NCI-H526 treated with DMSO at 0.1 percent for 48 hours (cell line): ENCODE data around the gene NR4A3.

ENCODE experiments used
- DNase-seq: peaks from one replicate; lab custom pipeline; 2025; lab: John Stamatoyannopoulos, UW

NR4A3 gene

DNA sequence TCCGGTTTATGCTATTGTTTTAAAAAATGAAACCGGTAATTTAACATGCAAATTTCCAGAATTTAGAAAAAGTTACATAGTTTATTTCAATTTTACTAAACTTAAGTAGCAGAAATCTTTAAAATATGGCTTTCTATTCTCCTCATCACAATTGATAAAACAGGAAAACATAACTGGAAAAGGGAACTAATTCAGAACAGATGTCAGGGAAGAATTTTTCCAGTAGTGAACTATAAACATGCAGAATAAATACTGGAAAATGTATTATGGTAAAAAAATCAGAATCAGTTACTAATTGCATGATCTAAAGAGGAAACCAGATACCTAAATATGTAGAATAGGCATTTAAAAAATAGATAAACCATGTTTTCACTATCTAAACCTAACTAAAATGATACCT is 7.3 kb upstream of the NR4A3 start:
- DNase-seq = no peak

DNA sequence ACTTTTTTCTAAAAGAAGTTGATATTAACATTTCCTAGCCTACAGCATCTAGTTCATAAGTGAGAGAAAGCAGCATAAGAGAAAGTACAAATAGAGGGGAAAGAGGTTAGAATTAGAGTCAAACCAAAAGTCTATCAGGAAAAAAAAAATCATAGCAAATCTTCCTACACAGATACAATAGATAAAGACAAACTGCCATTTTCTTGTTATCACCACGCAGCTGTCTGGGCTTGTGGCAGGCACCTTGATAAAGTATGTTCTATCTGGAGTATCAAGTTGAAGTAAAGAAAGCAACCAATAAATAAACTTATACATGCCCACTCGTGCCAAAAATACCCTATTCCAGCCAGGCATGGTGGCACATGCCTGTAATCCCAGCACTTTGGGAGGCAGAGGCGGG is 5.3 kb upstream of the NR4A3 start:
- no peak for DNase-seq

DNA sequence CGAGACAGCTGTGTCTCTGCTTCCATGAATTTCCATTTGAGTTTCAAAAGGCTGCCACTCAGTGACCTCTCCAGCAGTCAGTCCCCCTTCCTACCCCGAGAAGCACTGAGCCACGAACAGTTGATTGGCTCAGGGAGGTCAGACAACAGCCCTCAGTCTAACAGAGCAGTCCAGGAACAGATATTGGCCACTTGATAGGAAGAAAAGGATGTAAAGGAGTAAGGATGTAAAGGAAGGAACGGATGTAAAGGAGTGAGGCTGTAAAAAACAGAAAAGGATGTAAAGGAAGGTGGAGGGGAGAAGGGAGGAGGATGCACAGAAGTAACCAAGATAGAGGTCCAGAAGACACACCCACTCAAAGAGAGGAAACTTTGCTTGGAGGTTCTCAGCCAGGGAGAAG is 3.2 kb upstream of the NR4A3 start:
- DNase-seq = peak; percentile 6

DNA sequence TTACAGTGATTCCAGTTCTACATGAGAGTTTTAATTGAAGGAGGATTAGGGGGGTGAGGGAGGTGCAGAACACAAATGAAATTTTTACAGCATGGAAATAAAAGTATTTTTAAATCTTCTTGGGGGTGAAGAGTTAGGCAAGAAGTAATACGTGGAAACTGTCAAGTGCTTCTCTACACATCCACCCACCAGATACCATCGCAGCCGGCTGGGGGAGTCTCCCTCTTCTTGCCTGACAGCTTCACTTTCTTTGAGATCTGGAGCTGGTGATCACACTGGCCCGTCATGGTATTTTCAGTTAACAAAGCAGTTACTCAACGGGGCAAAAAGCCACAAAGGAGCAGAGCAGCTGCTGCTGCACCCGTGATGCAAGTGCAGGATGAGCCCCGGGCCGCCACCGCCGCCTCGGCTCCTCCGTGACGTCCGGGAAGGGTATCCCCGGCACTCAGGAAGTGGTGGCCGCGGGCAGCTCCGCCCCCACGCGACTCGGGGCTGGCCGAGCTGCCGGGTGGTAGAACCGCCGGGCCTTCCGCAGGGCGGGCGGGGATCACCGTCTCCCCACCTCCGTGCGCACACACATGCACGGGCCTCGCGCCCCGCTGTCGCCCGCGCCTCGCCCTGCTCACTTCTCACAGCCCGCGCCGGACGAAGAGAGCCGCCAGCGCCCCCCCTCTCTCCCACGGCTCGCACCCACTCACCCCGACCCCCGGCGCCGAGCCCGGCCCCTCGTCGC is 2.4 kb upstream of the NR4A3 start:
- DNase-seq = peak; percentile 70

DNA sequence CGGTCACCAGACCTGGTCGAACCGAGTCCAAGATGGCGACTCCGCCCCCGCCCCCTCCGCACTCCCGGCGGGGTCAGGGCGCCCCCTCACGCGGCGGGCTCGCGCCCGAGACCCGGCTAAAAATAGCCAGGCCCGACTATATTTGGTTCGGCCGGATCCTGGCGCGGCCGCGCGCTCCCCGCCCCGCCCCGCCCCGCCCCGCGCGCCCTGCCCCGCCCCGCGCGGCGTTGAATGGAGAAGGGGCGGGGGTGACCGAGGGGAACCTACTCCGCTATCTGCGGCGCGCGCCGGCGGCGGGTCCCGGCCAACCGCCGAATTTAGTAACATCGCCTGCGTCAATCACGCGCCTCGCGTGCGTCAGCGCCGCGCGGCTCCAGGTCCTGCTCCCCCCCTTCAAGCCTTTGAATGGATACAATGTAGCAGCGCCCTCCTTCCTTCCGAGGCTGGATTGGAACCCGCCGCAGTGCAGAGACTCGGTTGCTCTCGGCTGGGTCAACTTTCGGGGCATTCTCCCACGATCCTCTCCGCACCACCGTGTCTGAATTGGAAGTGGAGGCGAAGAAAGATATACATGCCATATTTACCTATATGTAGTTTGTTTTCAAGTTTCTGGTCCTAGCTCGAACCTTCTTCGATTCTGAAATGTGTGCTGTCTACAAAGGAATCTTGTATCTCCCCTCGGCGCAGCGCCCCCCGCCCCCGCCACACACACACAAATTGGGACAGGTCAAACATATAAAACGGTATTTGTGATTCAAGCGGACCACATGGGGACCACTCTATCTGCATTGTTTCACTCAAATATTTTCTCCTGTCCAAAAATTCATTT is 1.6 kb upstream of the NR4A3 start:
- DNase-seq = peak; percentile 86

DNA sequence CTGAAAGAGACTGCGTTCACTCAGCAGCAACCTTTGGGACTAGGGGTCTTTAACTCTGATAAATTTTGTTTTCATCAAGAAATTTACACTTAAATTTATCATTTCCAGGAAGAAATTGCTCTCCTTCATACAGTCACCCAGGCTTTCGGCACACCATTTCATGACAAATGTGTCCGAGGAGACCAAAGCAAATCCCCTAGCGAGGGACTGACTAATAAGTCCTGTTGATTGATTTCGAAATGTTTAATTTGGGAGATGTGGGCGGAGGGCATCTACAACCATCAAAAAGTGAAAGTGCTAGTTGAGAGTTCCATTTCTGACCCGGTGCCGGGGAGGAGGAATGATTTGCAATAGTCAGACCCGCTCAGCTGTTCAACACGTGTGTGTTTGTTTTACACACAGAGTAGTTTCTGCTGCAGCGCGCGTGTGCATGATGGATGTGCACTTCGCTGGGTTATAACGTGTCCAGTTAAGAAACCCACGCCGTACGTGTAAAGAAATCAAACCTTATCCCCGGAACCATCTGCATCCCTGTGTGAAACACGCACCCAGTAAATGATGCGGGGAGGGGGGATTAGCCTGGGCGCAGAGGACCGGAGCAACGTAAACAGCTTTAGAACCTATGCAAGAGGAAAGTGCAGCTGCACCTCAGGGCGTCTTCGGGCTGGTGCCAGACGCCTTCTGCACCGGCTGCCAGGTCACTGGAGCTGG is 845 bp upstream of the NR4A3 start:
- peak; percentile 44 for DNase-seq

DNA sequence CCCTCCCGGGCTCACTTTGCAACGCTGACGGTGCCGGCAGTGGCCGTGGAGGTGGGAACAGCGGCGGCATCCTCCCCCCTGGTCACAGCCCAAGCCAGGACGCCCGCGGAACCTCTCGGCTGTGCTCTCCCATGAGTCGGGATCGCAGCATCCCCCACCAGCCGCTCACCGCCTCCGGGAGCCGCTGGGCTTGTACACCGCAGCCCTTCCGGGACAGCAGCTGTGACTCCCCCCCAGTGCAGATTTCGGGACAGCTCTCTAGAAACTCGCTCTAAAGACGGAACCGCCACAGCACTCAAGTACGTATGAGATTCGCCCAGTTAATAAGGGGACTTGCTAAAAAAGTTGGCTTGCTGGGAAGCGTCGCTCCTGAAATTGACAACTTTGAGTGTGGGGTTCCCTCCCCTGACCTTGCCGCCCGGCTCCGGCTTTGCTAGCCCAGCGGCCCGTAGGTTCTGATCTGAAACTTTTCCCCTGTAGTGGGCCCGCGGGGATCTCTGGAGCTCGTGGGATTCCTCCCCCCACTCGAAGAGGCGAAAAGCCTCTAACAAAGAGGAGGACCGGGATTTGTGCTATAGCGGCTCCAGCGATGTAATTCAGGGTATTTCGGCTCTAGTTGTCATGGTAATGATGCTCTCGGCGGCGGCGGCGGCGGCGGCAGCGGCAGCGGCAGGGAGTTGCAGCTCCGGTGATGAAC is 572 bp downstream of the NR4A3 start:
- DNase-seq = peak; percentile 49

DNA sequence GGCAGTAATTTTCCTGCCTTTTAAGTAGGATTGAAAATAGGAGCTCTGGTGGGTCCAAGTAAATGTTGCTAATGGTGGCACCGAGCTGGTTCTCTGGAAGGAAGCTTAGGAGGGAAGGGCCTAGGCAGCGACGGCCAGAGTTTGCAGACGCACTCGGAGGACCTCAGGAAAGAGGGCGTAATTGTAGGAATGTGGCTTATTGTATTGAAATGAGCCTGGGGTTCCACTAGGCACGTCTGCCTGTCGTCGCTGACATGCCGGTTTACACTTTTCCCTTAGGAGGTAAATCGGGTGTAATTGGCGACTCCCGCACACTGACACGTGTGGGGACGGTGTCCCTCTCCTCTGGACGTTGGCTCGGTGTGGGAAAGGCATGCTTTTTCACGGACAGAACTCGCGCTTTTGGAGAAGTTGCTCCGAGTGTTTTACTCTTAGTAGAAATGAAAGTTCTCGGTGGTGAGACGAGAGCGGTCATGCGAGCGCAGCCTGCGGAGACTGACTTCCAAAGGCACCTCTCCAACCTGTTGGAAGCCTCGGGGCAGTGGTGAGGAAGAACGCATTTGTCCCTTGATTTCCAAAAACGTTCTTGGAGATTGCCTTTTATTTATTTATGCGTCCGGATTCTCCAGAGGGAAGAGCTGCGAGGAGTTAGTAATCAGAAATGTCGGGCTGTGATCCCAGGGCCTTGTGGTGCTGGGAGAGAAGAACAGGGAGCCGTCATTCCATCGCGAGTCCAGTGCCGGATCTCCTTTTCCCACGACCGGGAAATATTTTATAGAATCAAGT is 1.3 kb downstream of the NR4A3 start:
- DNase-seq = peak; percentile 35

DNA sequence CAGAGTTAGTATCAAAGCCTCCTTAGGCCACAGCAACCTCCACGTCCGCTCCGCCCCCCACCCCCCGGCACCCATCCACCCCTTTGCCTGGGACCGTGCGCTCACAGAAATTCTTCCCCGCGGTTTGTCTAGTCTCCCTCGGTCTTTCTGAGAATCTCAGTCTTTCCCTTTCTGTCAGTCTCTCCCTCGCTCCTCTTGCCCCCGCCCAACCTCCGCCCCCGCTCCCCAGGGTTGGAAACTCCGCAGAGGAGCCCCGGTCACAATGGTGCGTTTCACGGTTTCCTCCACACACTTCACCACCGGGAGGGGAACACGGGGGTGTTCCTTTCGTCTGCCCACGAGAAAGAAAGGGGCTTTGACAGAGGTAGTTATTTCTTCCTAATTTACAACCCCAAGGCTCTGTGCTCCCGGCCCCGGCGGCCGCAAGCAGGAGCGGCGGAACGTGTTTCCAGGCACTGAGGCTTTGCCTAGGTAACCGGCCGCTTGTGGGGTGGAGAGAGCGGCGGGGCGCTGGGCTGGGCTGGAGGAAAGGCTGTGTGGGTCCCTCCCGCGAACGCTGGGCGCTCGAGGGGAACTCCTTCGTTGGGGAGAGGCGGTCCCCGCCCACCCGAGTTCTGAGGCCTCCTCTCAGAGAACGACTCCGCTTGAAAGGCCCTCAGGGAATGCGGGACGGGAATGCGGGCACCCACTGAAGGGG is 2.1 kb downstream of the NR4A3 start:
- DNase-seq = peak; percentile 21

DNA sequence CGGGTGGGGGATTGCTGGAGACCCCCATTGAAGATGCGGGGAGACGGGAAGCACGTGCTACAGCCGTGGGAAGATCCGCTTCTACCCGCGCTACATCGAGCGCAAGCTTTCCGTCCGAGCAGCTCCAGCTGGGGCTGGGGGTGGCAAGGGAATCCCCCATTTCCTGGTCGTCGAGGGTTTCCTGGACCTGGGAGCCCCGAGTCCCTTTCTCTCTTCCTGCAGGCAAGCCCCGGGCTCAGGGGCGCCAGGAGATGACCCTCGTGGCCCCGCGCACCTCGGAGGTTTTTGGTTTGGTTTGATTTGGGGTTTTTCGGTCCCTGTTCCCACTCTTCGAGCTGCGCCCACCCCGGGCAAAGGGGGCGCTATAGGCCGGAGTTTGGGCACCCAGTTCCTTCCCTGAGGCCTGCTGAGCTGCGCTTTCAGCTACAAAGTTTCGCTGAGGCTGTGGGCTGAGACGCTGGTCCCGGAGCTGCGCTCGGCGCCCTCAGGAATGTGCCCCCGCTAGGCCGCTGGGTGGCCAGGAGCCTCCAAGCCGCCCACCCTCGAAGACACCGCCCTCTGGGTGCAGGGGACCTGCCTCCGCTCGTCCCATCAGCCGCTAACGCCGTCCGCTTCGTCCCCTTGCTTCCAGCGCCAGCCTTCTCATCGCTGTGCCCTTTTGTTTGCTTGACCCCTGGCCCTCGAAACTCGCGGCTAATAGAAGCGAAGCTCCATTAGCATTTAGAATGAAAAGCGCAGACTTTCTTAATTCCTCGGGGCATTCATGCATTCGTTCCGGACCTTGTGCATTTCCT is 2.9 kb downstream of the NR4A3 start:
- DNase-seq = peak; percentile 5

DNA sequence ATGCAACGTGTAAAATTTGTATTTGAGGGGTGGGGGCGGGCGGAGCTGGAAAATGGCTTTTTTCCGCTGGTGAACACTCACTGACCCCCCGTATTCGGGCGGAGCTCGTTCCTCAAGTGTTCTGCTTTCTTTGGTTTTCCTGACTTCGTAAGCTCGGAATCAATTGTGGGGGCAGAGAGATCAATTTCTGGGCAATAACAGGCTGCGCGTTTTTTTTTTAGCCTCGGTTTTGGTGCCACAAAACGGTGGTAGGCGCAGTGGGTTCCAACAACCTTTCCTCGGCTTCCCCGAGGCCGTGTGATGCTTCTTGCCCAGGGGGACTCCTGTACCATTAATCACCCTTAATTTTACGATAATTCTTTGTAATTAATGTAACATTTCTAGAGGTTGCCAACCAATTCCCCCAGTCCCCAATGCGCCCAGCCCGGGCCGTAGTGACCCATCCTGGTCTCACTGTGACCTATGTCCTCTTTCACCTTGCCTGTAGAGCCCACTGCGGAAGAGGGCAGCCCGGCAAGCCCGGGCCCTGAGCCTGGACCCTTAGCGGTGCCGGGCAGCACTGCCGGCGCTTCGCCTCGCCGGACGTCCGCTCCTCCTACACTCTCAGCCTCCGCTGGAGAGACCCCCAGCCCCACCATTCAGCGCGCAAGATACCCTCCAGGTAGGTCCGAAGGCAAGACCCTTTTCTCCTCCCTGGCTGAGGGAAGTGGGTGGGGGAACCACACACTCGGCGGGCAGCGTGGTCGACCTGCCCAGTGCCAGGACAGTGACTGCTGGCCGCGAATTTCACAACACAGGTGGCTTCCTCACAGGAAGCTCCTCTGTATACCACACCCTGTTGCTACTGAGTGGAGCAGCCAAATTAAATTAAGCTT is 3.7 kb downstream of the NR4A3 start:
- no peak for DNase-seq

DNA sequence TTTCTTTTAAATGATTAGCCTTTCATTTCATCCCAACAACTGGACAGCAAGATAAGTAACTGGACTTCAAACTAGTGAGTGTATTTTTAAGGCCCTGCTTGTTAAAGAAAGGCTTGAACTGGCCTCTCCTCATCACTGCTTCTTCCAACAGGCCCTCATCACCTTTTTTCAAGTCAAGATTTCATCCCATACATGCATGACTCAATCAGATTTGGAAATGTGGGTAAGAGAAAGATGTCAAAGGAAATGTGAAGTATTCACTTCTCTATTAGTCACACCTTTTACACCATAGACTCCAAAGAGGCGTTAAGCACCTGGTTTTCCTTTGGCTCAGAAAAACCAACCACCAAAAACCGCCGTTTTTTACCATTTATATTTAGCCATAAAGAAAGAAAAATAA is 4.9 kb downstream of the NR4A3 start:
- DNase-seq = no peak

DNA sequence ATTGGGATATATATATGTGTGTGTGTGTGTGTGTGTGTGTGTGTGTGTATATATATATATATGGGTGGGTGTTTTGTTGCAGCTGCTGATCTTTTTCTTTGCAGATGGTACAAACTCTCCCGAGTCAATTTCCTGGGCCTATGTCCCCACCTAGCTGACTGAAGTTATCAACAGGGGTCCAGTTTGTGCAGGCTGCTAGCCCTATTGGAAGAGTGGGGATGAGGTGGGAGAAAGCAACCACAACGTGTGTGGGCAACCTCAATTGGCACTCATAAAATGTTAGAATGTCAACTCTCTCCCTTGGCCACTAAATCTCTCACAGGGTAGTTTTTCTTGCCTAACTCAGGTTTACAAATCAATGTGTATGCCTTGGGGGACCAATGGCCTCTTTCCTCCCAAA is 5.6 kb downstream of the NR4A3 start:
- DNase-seq = no peak

DNA sequence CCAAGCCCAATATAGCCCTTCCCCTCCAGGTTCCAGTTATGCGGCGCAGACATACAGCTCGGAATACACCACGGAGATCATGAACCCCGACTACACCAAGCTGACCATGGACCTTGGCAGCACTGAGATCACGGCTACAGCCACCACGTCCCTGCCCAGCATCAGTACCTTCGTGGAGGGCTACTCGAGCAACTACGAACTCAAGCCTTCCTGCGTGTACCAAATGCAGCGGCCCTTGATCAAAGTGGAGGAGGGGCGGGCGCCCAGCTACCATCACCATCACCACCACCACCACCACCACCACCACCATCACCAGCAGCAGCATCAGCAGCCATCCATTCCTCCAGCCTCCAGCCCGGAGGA is 6.3 kb downstream of the NR4A3 start:
- DNase-seq = no peak

DNA sequence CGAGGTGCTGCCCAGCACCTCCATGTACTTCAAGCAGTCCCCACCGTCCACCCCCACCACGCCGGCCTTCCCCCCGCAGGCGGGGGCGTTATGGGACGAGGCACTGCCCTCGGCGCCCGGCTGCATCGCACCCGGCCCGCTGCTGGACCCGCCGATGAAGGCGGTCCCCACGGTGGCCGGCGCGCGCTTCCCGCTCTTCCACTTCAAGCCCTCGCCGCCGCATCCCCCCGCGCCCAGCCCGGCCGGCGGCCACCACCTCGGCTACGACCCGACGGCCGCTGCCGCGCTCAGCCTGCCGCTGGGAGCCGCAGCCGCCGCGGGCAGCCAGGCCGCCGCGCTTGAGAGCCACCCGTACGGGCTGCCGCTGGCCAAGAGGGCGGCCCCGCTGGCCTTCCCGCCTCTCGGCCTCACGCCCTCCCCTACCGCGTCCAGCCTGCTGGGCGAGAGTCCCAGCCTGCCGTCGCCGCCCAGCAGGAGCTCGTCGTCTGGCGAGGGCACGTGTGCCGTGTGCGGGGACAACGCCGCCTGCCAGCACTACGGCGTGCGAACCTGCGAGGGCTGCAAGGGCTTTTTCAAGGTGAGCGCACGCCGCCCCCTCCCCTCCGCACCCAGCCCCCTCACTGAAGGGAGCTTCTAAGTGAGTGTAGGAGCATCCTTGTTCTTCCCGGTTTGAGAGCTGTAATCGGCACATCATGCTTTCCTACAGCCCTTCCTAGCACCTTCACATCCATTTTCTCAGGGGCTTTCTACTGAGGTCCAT is 6.9 kb downstream of the NR4A3 start:
- DNase-seq = no peak

DNA sequence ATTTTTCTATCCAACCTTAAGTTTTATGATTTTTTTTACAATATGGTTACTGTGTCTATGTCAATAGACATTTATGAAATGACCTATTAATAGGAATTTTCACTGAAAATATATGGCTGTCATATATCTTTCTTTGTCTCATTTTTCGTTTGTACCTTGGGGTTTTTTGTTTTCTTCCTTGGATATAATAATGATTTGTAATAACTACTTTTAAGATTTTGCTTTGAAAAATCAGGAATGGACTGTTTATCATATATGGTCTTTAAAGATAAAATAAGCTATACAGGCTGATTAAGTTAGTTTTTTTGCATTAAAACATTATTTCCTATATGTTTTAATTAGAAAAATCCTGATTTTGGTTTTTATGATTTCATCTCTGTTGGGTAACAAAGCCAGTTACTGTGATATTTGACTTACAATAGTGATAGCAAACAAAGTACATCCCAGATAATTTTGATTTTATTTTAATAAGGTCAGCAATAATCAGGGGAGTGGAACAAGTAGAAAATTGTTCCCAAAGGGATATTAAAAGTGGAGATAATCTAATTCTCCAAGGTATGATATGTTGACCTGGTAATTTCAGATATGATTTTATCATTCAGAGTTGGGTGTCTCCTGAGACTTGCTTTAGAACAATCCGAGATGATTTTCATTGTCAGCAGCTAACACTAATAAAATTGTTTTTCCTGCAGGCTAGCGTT is 10.3 kb downstream of the NR4A3 start:
- DNase-seq = peak; percentile 68

DNA sequence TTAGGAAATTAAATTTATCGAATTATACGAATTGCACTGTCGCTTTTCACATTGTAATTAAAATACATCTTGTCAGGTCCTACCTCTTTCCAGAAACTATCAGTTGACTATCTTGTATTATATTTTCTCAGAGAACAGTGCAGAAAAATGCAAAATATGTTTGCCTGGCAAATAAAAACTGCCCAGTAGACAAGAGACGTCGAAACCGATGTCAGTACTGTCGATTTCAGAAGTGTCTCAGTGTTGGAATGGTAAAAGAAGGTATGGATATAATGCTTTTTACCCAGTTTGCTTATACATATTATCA is 10.8 kb downstream of the NR4A3 start:
- peak; percentile 68 for DNase-seq

DNA sequence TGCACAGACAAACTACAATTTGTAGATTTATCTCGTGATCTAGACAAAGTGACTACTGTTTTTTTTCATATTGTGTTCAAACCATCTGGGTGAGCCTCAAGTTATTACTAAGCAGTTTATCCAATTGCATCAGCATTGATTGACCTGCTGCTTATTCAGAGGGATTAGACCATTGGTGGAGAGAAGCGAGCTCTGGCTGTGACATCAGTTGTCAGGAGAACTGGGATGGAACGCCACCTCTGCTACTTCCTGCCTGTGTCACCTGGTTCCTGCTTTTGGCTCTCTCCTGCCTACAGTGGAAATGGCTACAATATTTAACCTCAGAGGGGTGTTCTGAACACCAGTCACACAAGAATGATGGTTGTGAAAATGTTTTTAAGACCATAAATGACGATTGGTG is 12.1 kb downstream of the NR4A3 start:
- DNase-seq = no peak
